ENCODE results near the gene GRB10.

DNA sequence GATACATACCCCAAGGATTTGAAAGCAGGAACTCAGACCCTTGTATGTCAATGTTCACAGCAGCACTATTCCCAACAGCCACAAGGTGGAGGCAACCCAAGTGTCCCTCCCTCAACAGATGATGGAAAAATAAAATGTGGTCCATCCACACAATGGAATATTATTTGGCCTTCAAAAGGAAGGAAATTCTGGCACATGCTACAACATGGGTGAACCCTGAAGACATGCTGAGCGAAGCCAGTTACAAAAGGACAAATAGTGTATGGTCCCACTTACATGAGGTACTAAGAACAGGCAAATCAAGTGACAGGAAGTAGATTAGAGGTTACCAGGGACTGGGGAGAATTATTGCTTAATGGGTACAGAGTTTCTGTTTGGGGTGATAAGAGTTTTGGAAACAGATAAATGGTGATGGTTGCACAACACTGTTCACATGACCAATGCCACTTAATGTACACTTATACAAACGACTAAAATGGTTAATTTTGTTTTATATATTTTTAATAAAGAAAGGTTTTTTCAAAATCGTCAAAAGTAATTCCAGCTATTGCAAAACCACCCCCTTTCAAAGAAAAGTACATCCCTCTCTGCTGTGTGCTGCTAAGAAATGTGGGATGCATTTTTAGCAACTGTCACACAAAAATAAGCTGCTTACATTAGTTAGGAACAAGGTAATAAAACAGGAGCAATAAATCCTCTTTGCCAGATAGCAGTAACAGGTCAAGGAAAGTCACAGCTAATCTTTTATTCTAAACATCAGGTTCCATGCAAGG lies 85.7 kb downstream of the GRB10 start:
- TF ChIP-seq, protein P1, sequence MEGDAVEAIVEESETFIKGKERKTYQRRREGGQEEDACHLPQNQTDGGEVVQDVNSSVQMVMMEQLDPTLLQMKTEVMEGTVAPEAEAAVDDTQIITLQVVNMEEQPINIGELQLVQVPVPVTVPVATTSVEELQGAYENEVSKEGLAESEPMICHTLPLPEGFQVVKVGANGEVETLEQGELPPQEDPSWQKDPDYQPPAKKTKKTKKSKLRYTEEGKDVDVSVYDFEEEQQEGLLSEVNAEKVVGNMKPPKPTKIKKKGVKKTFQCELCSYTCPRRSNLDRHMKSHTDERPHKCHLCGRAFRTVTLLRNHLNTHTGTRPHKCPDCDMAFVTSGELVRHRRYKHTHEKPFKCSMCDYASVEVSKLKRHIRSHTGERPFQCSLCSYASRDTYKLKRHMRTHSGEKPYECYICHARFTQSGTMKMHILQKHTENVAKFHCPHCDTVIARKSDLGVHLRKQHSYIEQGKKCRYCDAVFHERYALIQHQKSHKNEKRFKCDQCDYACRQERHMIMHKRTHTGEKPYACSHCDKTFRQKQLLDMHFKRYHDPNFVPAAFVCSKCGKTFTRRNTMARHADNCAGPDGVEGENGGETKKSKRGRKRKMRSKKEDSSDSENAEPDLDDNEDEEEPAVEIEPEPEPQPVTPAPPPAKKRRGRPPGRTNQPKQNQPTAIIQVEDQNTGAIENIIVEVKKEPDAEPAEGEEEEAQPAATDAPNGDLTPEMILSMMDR (IDR thresholded peaks at IDR 0.05) = peak in 1 of 3 experiments; percentile 43
- TF ChIP-seq POLR2A (IDR thresholded peaks at IDR 0.05) = no peak

Data from testis (tissue), 2 donors.